Measurements from ENCODE around the gene KIF18A. TPM values are rescaled to one million over a fixed set of nuclear protein-coding genes. Genes with fewer than 3 reads are reported as not detected.
A peak's percentile ranks its signal among the peaks of the same experiment; 100 is the strongest.
"Not testable (repeated sequence)": the region's sequence is repeated elsewhere in the genome, so short reads cannot be mapped to it uniquely, and the experiment has no call there.

The KIF18A gene
- total RNA-seq, 1 donor from 2014 or later: 4.4 TPM

DNA sequence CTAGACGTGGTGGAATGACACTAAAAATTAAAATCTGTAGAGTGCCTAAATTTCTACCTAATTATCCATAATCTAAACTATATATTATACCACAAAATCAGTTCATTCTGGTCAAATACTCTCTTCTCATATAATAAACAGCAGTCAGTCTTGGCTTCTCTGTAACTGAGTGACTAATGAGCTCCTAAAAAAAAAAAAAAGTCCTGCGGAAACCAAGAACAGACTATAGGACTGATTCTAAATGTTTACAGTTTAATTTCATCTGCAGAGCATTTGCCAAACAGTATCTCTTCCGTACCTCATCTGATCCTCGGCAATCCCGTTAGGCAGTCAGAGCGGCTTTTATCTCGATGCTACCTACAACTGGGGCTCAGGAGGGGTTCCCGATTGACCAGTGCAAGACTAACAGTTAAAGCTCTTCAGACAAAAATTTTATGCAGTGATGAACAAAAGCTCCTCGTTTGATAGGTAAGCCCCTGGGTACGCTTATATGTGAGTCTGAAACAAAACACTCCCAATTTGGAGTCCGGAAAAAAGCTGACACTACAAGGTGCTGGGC, 686 bp downstream of the KIF18A start:
- ChIA-PET CTCF (interaction anchor here (1.5 kb wide), 1 partner anchor 607 kb away, joined by 4 read pairs; no protein-coding TSS in a partner anchor), POLR2A (no interaction called here)
- Mint-ChIP-seq H3K4me3 (peak overlapping the region; percentile 98), H3K27ac (peak overlapping the region; percentile 99), H3K4me1 (peaks cover 52% of the 10 kb centered on the region), H3K36me3 (ENCODE audit: low read depth) (peaks cover 15% of the 10 kb centered on the region), H3K27me3 (no peaks in the 10 kb centered on the region), H3K9me3 (no peaks in the 10 kb centered on the region)
- TF ChIP-seq, protein P1, sequence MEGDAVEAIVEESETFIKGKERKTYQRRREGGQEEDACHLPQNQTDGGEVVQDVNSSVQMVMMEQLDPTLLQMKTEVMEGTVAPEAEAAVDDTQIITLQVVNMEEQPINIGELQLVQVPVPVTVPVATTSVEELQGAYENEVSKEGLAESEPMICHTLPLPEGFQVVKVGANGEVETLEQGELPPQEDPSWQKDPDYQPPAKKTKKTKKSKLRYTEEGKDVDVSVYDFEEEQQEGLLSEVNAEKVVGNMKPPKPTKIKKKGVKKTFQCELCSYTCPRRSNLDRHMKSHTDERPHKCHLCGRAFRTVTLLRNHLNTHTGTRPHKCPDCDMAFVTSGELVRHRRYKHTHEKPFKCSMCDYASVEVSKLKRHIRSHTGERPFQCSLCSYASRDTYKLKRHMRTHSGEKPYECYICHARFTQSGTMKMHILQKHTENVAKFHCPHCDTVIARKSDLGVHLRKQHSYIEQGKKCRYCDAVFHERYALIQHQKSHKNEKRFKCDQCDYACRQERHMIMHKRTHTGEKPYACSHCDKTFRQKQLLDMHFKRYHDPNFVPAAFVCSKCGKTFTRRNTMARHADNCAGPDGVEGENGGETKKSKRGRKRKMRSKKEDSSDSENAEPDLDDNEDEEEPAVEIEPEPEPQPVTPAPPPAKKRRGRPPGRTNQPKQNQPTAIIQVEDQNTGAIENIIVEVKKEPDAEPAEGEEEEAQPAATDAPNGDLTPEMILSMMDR (IDR thresholded peaks at IDR 0.05): no peak
- intact Hi-C loops (cut with micrococcal nuclease): no loop called here
- DNase-seq (no peak), ATAC-seq (ENCODE audit: low read depth) (no peak)

DNA sequence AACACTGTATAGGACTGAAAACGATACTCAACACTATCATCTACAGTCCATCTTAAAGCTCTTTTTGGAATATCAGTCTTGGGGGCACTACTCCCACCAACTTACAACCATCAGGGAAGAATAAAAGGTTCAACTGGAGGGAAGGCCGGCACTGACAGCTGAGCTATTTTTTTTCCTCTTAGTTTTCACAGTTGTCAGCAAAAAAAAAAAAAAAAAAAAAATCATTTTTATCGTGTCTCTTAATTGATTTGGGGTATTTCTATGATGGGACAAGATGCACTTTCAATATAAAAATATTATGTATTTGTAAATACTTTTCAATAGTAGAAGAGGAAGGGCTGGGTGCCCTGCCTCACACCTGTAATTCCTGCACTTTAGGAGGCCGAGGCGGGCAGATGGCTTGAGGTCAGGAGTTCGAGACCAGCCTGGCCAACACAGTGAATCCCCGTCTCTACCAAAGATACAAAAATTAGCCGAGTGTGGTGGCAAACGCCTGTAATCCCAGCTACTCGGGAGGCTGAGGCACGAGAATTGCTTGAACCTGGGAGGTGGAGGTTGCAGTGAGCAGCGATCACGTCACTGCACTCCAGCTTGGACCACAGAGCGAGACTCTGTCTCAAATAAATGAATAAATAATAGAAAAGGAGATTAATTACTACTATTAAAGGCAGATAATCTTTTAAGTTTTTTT, 1.5 kb downstream of the KIF18A start:
- H3K27ac Mint-ChIP-seq: no peak overlapping the region
- peaks cover 45% of the 10 kb centered on the region for H3K4me1 Mint-ChIP-seq
- CTCF ChIA-PET: interaction anchor here (1.5 kb wide), 1 partner anchor 607 kb away, joined by 4 read pairs; no protein-coding TSS in a partner anchor

DNA sequence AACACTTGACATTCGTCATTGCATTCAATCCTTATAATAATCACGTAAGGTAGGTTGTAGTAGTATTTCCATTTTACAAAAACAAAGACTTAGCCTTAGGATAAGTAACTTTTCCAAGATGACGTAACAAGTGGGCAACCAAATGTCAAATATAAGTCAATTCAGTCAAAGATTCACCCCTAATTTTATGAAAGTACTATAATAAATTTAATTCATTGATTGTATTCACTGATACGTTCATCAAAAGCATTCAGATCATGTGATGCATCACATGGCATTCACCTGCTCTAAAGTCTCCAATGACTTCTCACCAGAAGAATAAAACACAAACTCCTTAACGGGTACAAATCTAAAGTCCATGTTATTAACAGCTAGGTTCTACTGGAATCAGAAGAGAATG, 2.1 kb downstream of the KIF18A start:
- Mint-ChIP-seq H3K36me3 (ENCODE audit: low read depth) (peaks cover 12% of the 10 kb centered on the region), H3K4me1 (peaks cover 42% of the 10 kb centered on the region), H3K27me3 (no peaks in the 10 kb centered on the region), H3K4me3 (no peak overlapping the region), H3K27ac (no peak overlapping the region), H3K9me3 (no peaks in the 10 kb centered on the region)
- DNase-seq (no peak), ATAC-seq (ENCODE audit: low read depth) (no peak)
- ChIA-PET CTCF (no interaction called here), POLR2A (no interaction called here)
- intact Hi-C loops (cut with micrococcal nuclease): no loop called here
- TF ChIP-seq, protein P1 (IDR thresholded peaks at IDR 0.05): no peak

More for the DNA sequence above, 1.5 kb downstream of the KIF18A start:
- TF ChIP-seq, protein P1 (IDR thresholded peaks at IDR 0.05): no peak
- Mint-ChIP-seq H3K36me3 (ENCODE audit: low read depth) (peaks cover 12% of the 10 kb centered on the region), H3K27me3 (no peaks in the 10 kb centered on the region), H3K4me3 (no peak overlapping the region), H3K9me3 (no peaks in the 10 kb centered on the region)
- intact Hi-C loops (cut with micrococcal nuclease): no loop called here
- ATAC-seq (ENCODE audit: low read depth) (no peak), DNase-seq (no peak)
- POLR2A ChIA-PET: no interaction called here

- ChIA-PET POLR2A (no interaction called here), CTCF (no interaction called here)
- Mint-ChIP-seq H3K4me1 (peaks cover 33% of the 10 kb centered on the region), H3K27me3 (no peaks in the 10 kb centered on the region), H3K9me3 (no peaks in the 10 kb centered on the region), H3K36me3 (ENCODE audit: low read depth) (peaks cover 6% of the 10 kb centered on the region), H3K4me3 (no peak overlapping the region), H3K27ac (no peak overlapping the region)
- DNase-seq: no peak
- intact Hi-C loops (cut with micrococcal nuclease): no loop called here
- ATAC-seq (ENCODE audit: low read depth): no peak
- TF ChIP-seq, protein P1 (IDR thresholded peaks at IDR 0.05): no peak
Measured at GRCh38 chr11:28104984-28105383, 3.0 kb downstream of the KIF18A start.

DNA sequence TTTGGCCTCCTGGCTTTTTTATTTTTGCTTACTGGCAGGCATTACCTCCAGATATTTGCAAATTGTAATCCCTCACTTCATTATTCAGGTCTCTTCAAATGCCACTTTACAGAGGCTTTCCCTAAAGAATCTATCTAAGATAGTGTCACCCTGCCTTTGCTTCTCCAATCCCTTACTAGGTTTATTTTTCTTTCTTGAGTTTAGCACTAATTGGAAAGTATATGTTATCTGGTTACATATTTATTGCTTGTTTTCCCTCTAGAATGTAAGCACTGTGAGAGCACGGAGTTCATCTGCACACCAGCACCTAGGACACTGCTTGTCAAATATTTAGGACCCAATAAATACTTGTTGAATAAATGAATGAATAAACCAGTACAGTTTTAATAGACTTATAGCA, 3.5 kb downstream of the KIF18A start:
- ATAC-seq (ENCODE audit: low read depth) (no peak), DNase-seq (no peak)
- TF ChIP-seq, protein P1 (IDR thresholded peaks at IDR 0.05): no peak
- Mint-ChIP-seq H3K27ac (no peak overlapping the region), H3K4me1 (peaks cover 27% of the 10 kb centered on the region), H3K27me3 (no peaks in the 10 kb centered on the region), H3K9me3 (no peaks in the 10 kb centered on the region), H3K4me3 (no peak overlapping the region), H3K36me3 (ENCODE audit: low read depth) (peaks cover 6% of the 10 kb centered on the region)
- intact Hi-C loops (cut with micrococcal nuclease): no loop called here
- ChIA-PET POLR2A (no interaction called here), CTCF (no interaction called here)

DNA sequence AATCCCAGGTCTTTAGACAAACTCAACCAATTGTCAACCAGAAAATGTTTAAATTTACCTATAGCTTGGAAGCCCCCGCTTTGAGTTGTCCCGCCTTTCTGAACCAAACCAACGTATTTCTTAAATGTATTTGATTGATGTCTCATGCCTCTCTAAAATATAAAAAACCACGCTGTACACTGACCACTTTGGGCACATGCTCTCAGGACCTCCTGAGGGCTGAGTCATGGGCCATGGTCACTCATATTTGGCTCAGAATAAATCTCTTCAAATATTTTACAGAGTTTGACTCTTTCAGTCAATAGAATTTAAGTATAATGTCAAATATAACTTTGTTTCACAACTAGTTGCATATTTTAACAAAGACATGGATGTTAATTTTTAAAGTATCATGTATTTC, 5.7 kb downstream of the KIF18A start:
- ATAC-seq (ENCODE audit: low read depth); DNase-seq; H3K4me3 Mint-ChIP-seq; CTCF ChIA-PET; H3K36me3 Mint-ChIP-seq (ENCODE audit: low read depth); H3K27me3 Mint-ChIP-seq; POLR2A ChIA-PET; H3K9me3 Mint-ChIP-seq; intact Hi-C loops (cut with micrococcal nuclease); H3K27ac Mint-ChIP-seq; H3K4me1 Mint-ChIP-seq: not testable (repeated sequence)
